ENCODE results near the gene PKM.

PKM gene

DNA sequence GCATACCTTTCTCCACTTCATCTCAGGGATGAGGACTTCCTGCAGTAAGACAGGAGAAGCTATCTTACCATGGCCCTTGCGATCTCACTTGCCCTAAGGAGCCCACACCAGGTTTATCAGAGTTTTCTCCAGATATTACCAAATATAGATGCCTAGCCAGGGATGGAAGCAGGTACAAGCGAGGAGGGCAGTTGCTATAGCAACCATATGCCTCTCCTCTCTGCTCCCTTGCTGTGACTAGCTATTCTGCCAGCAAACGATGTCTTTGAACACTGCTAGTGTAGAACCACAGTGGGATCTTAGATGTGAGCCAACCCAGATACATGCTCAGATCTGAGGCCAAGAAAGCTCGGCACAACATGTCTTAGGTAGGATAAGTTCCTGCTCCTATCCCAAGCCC, 67.3 kb downstream of the PKM start:
- no peaks in the 10 kb centered on the region for H3K27me3 ChIP-seq (ENCODE audit: insufficient read depth, low read depth)
- H3K9ac ChIP-seq = no peak overlapping the region
- no peaks in the 10 kb centered on the region for H4K20me1 ChIP-seq (ENCODE audit: insufficient read depth)
- H3K79me2 ChIP-seq (ENCODE audit: insufficient read depth, low read depth) = no peaks in the 10 kb centered on the region
- H3K4me1 ChIP-seq (ENCODE audit: low read depth, poor library complexity, severe bottlenecking) = no peaks in the 10 kb centered on the region
- H3K4me3 ChIP-seq (IDR thresholded peaks at IDR 0.05; ENCODE audit: insufficient read depth, low read depth, low read length) = no peak overlapping the region
- no peak overlapping the region for H2AFZ ChIP-seq (ENCODE audit: low read depth)
- no peaks in the 10 kb centered on the region for H3K36me3 ChIP-seq (ENCODE audit: insufficient read depth)
- H3K27ac ChIP-seq = no peak overlapping the region
- TF ChIP-seq, protein P1, sequence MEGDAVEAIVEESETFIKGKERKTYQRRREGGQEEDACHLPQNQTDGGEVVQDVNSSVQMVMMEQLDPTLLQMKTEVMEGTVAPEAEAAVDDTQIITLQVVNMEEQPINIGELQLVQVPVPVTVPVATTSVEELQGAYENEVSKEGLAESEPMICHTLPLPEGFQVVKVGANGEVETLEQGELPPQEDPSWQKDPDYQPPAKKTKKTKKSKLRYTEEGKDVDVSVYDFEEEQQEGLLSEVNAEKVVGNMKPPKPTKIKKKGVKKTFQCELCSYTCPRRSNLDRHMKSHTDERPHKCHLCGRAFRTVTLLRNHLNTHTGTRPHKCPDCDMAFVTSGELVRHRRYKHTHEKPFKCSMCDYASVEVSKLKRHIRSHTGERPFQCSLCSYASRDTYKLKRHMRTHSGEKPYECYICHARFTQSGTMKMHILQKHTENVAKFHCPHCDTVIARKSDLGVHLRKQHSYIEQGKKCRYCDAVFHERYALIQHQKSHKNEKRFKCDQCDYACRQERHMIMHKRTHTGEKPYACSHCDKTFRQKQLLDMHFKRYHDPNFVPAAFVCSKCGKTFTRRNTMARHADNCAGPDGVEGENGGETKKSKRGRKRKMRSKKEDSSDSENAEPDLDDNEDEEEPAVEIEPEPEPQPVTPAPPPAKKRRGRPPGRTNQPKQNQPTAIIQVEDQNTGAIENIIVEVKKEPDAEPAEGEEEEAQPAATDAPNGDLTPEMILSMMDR (conservative IDR thresholded peaks at IDR 0.05; ENCODE audit: low read depth, low read length) = no peak
- H3K4me2 ChIP-seq = no peak overlapping the region

DNA sequence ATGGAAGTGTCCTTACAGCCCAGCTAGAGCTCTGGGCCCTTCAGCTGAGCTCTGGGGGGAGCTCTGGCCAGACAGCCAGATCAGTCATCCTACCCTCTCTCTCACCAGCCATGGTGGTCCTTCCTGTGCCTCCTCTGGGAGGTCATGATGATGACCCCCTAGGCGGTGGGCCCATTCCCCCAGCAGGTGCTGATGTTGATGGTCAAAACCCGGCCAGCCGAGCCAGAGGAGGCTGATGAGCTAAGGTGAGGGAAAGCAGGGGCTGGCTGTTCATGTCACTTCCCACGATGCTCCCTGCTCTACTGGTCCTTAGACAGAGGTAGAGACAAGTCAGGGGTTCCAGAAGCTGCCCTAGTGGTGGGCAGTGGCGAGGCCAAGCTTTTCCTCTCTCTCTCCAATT, 68.4 kb downstream of the PKM start:
- Histone ChIP-seq H3K79me2 (ENCODE audit: insufficient read depth, low read depth) (no peaks in the 10 kb centered on the region), H3K4me1 (ENCODE audit: low read depth, poor library complexity, severe bottlenecking) (no peaks in the 10 kb centered on the region), H2AFZ (ENCODE audit: low read depth) (no peak overlapping the region)

GRCh38 chr15:72161361-72162132, 69.4 kb downstream of the PKM start:
- no peaks in the 10 kb centered on the region for H3K4me1 ChIP-seq (ENCODE audit: low read depth, poor library complexity, severe bottlenecking)
- TF ChIP-seq, protein P1 (conservative IDR thresholded peaks at IDR 0.05; ENCODE audit: low read depth, low read length) = no peak
- H3K36me3 ChIP-seq (ENCODE audit: insufficient read depth) = no peaks in the 10 kb centered on the region
- no peaks in the 10 kb centered on the region for H4K20me1 ChIP-seq (ENCODE audit: insufficient read depth)
- H3K27ac ChIP-seq = no peak overlapping the region
- no peak overlapping the region for H2AFZ ChIP-seq (ENCODE audit: low read depth)
- no peaks in the 10 kb centered on the region for H3K79me2 ChIP-seq (ENCODE audit: insufficient read depth, low read depth)
- no peak overlapping the region for H3K4me2 ChIP-seq
- H3K27me3 ChIP-seq (ENCODE audit: insufficient read depth, low read depth) = no peaks in the 10 kb centered on the region
- H3K9ac ChIP-seq = no peak overlapping the region
- H3K4me3 ChIP-seq (IDR thresholded peaks at IDR 0.05; ENCODE audit: insufficient read depth, low read depth, low read length) = no peak overlapping the region

More for the DNA sequence above, 68.4 kb downstream of the PKM start:
- no peaks in the 10 kb centered on the region for H3K36me3 ChIP-seq (ENCODE audit: insufficient read depth)
- H4K20me1 ChIP-seq (ENCODE audit: insufficient read depth) = no peaks in the 10 kb centered on the region
- H3K27ac ChIP-seq = no peak overlapping the region
- H3K4me3 ChIP-seq (IDR thresholded peaks at IDR 0.05; ENCODE audit: insufficient read depth, low read depth, low read length) = no peak overlapping the region
- H3K27me3 ChIP-seq (ENCODE audit: insufficient read depth, low read depth) = no peaks in the 10 kb centered on the region
- no peak overlapping the region for H3K9ac ChIP-seq
- H3K4me2 ChIP-seq = no peak overlapping the region
- TF ChIP-seq, protein P1 (conservative IDR thresholded peaks at IDR 0.05; ENCODE audit: low read depth, low read length) = no peak

- Histone ChIP-seq H3K4me2 (no peak overlapping the region), H3K27ac (no peak overlapping the region), H3K36me3 (ENCODE audit: insufficient read depth) (no peaks in the 10 kb centered on the region), H3K4me3 (IDR thresholded peaks at IDR 0.05; ENCODE audit: insufficient read depth, low read depth, low read length) (no peak overlapping the region), H4K20me1 (ENCODE audit: insufficient read depth) (no peaks in the 10 kb centered on the region), H3K27me3 (ENCODE audit: insufficient read depth, low read depth) (no peaks in the 10 kb centered on the region), H3K79me2 (ENCODE audit: insufficient read depth, low read depth) (no peaks in the 10 kb centered on the region), H3K4me1 (ENCODE audit: low read depth, poor library complexity, severe bottlenecking) (no peaks in the 10 kb centered on the region), H2AFZ (ENCODE audit: low read depth) (no peak overlapping the region), H3K9ac (no peak overlapping the region)
- TF ChIP-seq, protein P1 (conservative IDR thresholded peaks at IDR 0.05; ENCODE audit: low read depth, low read length) = no peak
These were observed 70.2 kb downstream of the PKM start for GRCh38 chr15:72160696-72161245.

Measured in KMS-11 (cell line).